Osteocyte (in vitro differentiated cells): ENCODE measurements around the gene RNF213. TPM values are rescaled to one million over a fixed set of nuclear protein-coding genes. Genes with fewer than 3 reads are reported as not detected.

Experiments
- DNase-seq: peaks from one replicate; pipeline ENCODE4 v3.0.0; 2021; ENCODE audit warnings: mixed read lengths; ENCODE audit not compliant: unreplicated experiment; ENCODE audit errors: extremely low spot score
- H3K27ac Mint-ChIP-seq: one replicate; pipeline ENCODE4 v1.8.0; 2021; ENCODE audit warnings: mild to moderate bottlenecking, mixed read lengths; ENCODE audit not compliant: unreplicated experiment
- H3K27me3 Mint-ChIP-seq: one replicate; pipeline ENCODE4 v1.8.0; 2021; ENCODE audit warnings: mixed read lengths; ENCODE audit not compliant: unreplicated experiment
- H3K36me3 Mint-ChIP-seq: one replicate; pipeline ENCODE4 v1.8.0; 2021; ENCODE audit warnings: mixed read lengths; ENCODE audit not compliant: unreplicated experiment
- H3K4me1 Mint-ChIP-seq: one replicate; pipeline ENCODE4 v1.8.0; 2021; ENCODE audit warnings: mixed read lengths; ENCODE audit not compliant: unreplicated experiment
- H3K4me3 Mint-ChIP-seq: one replicate; pipeline ENCODE4 v1.8.0; 2021; ENCODE audit warnings: mild to moderate bottlenecking, moderate library complexity, mixed read lengths; ENCODE audit not compliant: unreplicated experiment
- H3K9me3 Mint-ChIP-seq: one replicate; pipeline ENCODE4 v1.8.0; 2021; ENCODE audit warnings: mixed read lengths; ENCODE audit not compliant: unreplicated experiment
- CTCF ChIP-seq: fragments of 200-600 bp; sonication (generic); IDR thresholded peaks from 2 replicates; pipeline ENCODE4 v1.5.0; 2021; ENCODE audit warnings: antibody characterized with exemption, mild to moderate bottlenecking, moderate library complexity
- total RNA-seq: library from RNA; stranded (reverse); gene quantifications from 2 replicates; pipeline ENCODE4 v1.2.1, GENCODE V29; 2021

Gene RNF213
- total RNA-seq, 1 donor from 2014 or later: 106 TPM

GRCh38 chr17:80352991-80353665, 92.5 kb downstream of the RNF213 start:
- no peak overlapping the region for H3K27ac Mint-ChIP-seq
- H3K36me3 Mint-ChIP-seq: peaks cover 62% of the 10 kb centered on the region

GRCh38 chr17:80353718-80354275, 93.1 kb downstream of the RNF213 start:
- TF ChIP-seq CTCF: no peak
- Mint-ChIP-seq H3K27ac (no peak overlapping the region), H3K27me3 (no peaks in the 10 kb centered on the region), H3K36me3 (peaks cover 60% of the 10 kb centered on the region), H3K9me3 (no peaks in the 10 kb centered on the region), H3K4me3 (no peak overlapping the region), H3K4me1 (peaks cover 4% of the 10 kb centered on the region)
- DNase-seq: no peak

More at GRCh38 chr17:80352991-80353665, 92.5 kb downstream of the RNF213 start:
- DNase-seq: no peak
- Mint-ChIP-seq H3K9me3 (no peaks in the 10 kb centered on the region), H3K27me3 (no peaks in the 10 kb centered on the region), H3K4me1 (peaks cover 6% of the 10 kb centered on the region), H3K4me3 (no peak overlapping the region)
- TF ChIP-seq CTCF: no peak

- no peak overlapping the region for H3K27ac Mint-ChIP-seq
- H3K9me3 Mint-ChIP-seq: no peaks in the 10 kb centered on the region
- no peaks in the 10 kb centered on the region for H3K4me1 Mint-ChIP-seq
- no peak for TF ChIP-seq CTCF
- no peak overlapping the region for H3K4me3 Mint-ChIP-seq
- H3K36me3 Mint-ChIP-seq: peaks cover 65% of the 10 kb centered on the region
- H3K27me3 Mint-ChIP-seq: no peaks in the 10 kb centered on the region
- no peak for DNase-seq
These were observed 93.7 kb downstream of the RNF213 start for GRCh38 chr17:80354336-80354735.

- Mint-ChIP-seq H3K27me3 (no peaks in the 10 kb centered on the region), H3K36me3 (peaks cover 66% of the 10 kb centered on the region)
- no peak for TF ChIP-seq CTCF
These were observed 95.7 kb downstream of the RNF213 start for GRCh38 chr17:80356231-80356856.

GRCh38 chr17:80358131-80358530, 97.5 kb downstream of the RNF213 start:
- H3K4me1 Mint-ChIP-seq: no peaks in the 10 kb centered on the region
- no peak overlapping the region for H3K4me3 Mint-ChIP-seq
- H3K27ac Mint-ChIP-seq: no peak overlapping the region
- DNase-seq: no peak
- no peak for TF ChIP-seq CTCF
- H3K27me3 Mint-ChIP-seq: no peaks in the 10 kb centered on the region
- no peaks in the 10 kb centered on the region for H3K9me3 Mint-ChIP-seq
- peaks cover 67% of the 10 kb centered on the region for H3K36me3 Mint-ChIP-seq

More at GRCh38 chr17:80356231-80356856, 95.7 kb downstream of the RNF213 start:
- DNase-seq: no peak
- no peaks in the 10 kb centered on the region for H3K4me1 Mint-ChIP-seq
- H3K4me3 Mint-ChIP-seq: no peak overlapping the region
- no peak overlapping the region for H3K27ac Mint-ChIP-seq
- H3K9me3 Mint-ChIP-seq: no peaks in the 10 kb centered on the region
